B cell (primary cell): ENCODE data around the gene CNTN4. TPM values are rescaled to one million over a fixed set of nuclear protein-coding genes. Genes with fewer than 3 reads are reported as not detected.

Experiments
- ATAC-seq: fragments of 200-7000 bp; cut with Tn5 transposase; one replicate; pipeline ENCODE4 v1.10.0; 2021; ENCODE audit warnings: low read depth, mild to moderate bottlenecking, moderate number of reproducible peaks, moderate library complexity
- CTCF ChIA-PET: fragments of 350-600 bp; sonication (Branson Sonifier 250); formaldehyde crosslinking; loops from one replicate; lab custom pipeline; 2021; ENCODE audit warnings: antibody characterized with exemption, inconsistent platforms; lab: Charles Lee
- POLR2A ChIA-PET: fragments of 350-600 bp; sonication (Branson Sonifier 250); formaldehyde crosslinking; loops from one replicate; lab custom pipeline; 2021; ENCODE audit warnings: antibody characterized with exemption; lab: Charles Lee
- DNase-seq: peaks from one replicate; pipeline ENCODE4 v3.0.0; 2013
- H2AFZ ChIP-seq: 2 replicates; pipeline ENCODE4 v1.6.1; 2012; ENCODE audit warnings: mild to moderate bottlenecking, low read depth, low read length; ENCODE audit not compliant: insufficient read depth, poor library complexity, severe bottlenecking
- H3K27ac ChIP-seq, 2 donors: 1 replicate in 1 of 2; 2 replicates in 1 of 2; pipeline ENCODE4 v1.5.1; 2012 to 2013; ENCODE audit warnings: low read length in 2 of 2, mild to moderate bottlenecking in 2 of 2, moderate library complexity in 1 of 2
- H3K27me3 ChIP-seq, 4 experiments: fragments of 200-600 bp in 1 of 4; sonication (generic) in 1 of 4; replicated peaks in 1 of 4; 1 replicate in 2 of 4; 2 replicates in 2 of 4; pipeline versions ENCODE4 v1.6.1 to v1.7.0; 2013 to 2016; ENCODE audit warnings: low read length in 3 of 4, mild to moderate bottlenecking in 2 of 4, mixed read lengths in 1 of 4, moderate library complexity in 1 of 4; ENCODE audit not compliant: insufficient read depth in 4 of 4, control insufficient read depth in 3 of 4; ENCODE audit errors: control extremely low read depth in 1 of 4
- H3K36me3 ChIP-seq, 2 experiments: replicated peaks in 1 of 2; 1 replicate in 1 of 2; 2 replicates in 1 of 2; pipeline versions ENCODE4 v1.6.1 to v1.7.1; 2013; ENCODE audit warnings: low read length in 1 of 2; ENCODE audit not compliant: insufficient read depth in 2 of 2, control insufficient read depth in 1 of 2; ENCODE audit errors: control extremely low read depth in 1 of 2, extremely low read depth in 1 of 2
- H3K4me1 ChIP-seq, 2 donors: fragments of 200-600 bp in 1 of 2; sonication (generic) in 1 of 2; 1 replicate in 1 of 2; 2 replicates in 1 of 2; pipeline versions ENCODE4 v1.5.1 to v1.6.1; 2013 to 2017; ENCODE audit warnings: low read length in 2 of 2; ENCODE audit not compliant: control insufficient read depth in 2 of 2, insufficient read depth in 2 of 2
- H3K4me2 ChIP-seq: replicated peaks from 2 replicates; pipeline ENCODE3; 2012; ENCODE audit warnings: mild to moderate bottlenecking, low read depth, low read length; ENCODE audit not compliant: poor library complexity, severe bottlenecking
- H3K4me3 ChIP-seq, 5 experiments: fragments of 200-600 bp in 1 of 5; sonication (generic) in 1 of 5; 1 replicate in 3 of 5; 2 replicates in 2 of 5; pipeline versions ENCODE4 v1.5.1 to v1.7.0; 2011 to 2016; ENCODE audit warnings: low read length in 4 of 5, mild to moderate bottlenecking in 4 of 5, low read depth in 2 of 5, control low read depth in 1 of 5, moderate library complexity in 1 of 5; ENCODE audit not compliant: insufficient read depth in 1 of 5; ENCODE audit errors: control extremely low read depth in 1 of 5, extremely low read depth in 1 of 5
- H3K79me2 ChIP-seq: fragments of 200-600 bp; sonication (generic); one replicate; pipeline ENCODE4 v1.6.0; 2016; ENCODE audit warnings: low read length; ENCODE audit not compliant: control insufficient read depth, insufficient read depth
- H3K9ac ChIP-seq: fragments of 200-600 bp; sonication (generic); 2 replicates; pipeline ENCODE4 v1.6.1; 2017; ENCODE audit warnings: mild to moderate bottlenecking, low read length, moderate library complexity
- H3K9me3 ChIP-seq, 3 donors: one replicate each; pipeline versions ENCODE4 v1.6.1 to v1.7.1; 2013; ENCODE audit warnings: low read length in 2 of 3; ENCODE audit not compliant: control insufficient read depth in 2 of 3, insufficient read depth in 1 of 3; ENCODE audit errors: control extremely low read depth in 1 of 3
- H4K20me1 ChIP-seq: 2 replicates; pipeline ENCODE4 v1.6.0; 2012; ENCODE audit warnings: mild to moderate bottlenecking, low read length; ENCODE audit not compliant: insufficient read depth, control insufficient read depth, poor library complexity, severe bottlenecking
- H3K27ac Mint-ChIP-seq: one replicate; pipeline ENCODE4 v1.8.0; 2021; ENCODE audit warnings: mixed read lengths
- H3K27me3 Mint-ChIP-seq: one replicate; pipeline ENCODE4 v1.8.0; 2021; ENCODE audit warnings: mixed read lengths
- H3K4me1 Mint-ChIP-seq: one replicate; pipeline ENCODE4 v1.8.0; 2021; ENCODE audit warnings: mixed read lengths
- H3K4me3 Mint-ChIP-seq: one replicate; pipeline ENCODE4 v1.8.0; 2021; ENCODE audit warnings: mixed read lengths
- H3K9me3 Mint-ChIP-seq: one replicate; pipeline ENCODE4 v1.8.0; 2022; ENCODE audit warnings: mixed read lengths; ENCODE audit not compliant: insufficient read depth
- EZH2 ChIP-seq: IDR thresholded peaks from 2 replicates; pipeline ENCODE4 v1.6.1; 2012; ENCODE audit warnings: borderline replicate concordance, low read depth, mild to moderate bottlenecking, moderate library complexity, low read length; ENCODE audit not compliant: insufficient read depth, poor library complexity, severe bottlenecking
- WGBS: methylation state at CpG from one replicate; pipeline ENCODE4 v1.1.5; 2013; ENCODE audit warnings: missing lambda C conversion rate; ENCODE audit not compliant: insufficient coverage; 5-methylcytosine and 5-hydroxymethylcytosine counted together
- intact Hi-C: fragments of 100-400 bp; cut with micrococcal nuclease; formaldehyde crosslinking; loops from one replicate; pipeline ENCODE4 v1.10.0; 2022
- polyA plus RNA-seq: library from polyadenylated mRNA; depleted of rRNA; stranded (reverse); fragments of >200 nt; gene quantifications from 2 replicates; pipeline ENCODE4 v1.2.3, GENCODE V29; 2012
- total RNA-seq, 2 donors: library from RNA; stranded (reverse); fragments of 120-200 nt in 1 of 2; gene quantifications; 1 replicate in 1 of 2; 2 replicates in 1 of 2; pipeline versions ENCODE4 v1.2.3 to v1.2.4, GENCODE V29; 2013 to 2022
- TF ChIP-seq, protein P1 (sequence below): fragments of 200-600 bp; IDR thresholded peaks from one replicate; pipeline ENCODE4 v1.8.0; 2022; ENCODE audit warnings: antibody characterized with exemption, mild to moderate bottlenecking

Gene CNTN4
- total and polyA plus RNA-seq, 2 donors (not counting 1 experiment from before 2014, with no cell fraction given): 0.05 TPM; not detected in 1

DNA sequence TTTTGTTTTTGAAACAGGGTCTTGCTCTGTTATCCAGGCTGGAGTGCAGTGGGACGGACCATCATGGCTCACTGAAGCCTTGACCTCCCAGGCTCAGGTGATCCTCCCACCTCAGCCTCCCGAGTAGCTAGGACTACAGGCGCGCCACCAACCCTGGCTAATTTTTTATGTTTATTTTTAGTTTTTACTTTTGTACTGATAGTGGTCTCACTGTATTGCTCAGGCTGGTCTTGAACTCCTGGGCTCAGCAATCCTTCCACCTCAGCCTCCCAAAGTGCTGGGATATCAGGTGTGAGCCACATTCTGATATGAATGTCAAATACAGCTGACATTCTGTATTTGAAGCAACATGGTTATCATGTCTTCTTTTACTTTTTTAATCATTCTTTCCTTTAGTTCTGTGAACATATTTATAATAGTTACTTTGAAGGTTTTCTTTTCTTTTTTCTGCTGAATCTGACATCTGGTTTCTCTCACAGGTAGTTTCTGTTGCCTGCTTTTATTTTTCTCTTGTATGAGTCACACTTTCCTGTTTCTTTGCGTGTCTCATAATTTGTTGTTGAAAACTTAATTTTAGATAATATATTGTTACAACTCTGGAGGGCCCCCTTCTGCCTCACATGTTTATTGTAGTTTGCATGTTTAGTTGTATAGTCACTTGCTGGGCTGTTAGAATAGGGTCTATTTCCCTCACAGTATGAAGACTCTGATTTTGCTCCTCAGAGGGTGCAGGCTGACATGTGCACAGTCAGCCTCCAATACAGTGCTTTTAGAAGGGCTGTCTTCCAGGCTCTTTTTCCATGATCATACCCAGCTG is 8.4 kb upstream of the CNTN4 start:
- no peak overlapping the region for H3K27ac ChIP-seq
- no peaks in the 10 kb centered on the region for H3K4me1 ChIP-seq
- Mint-ChIP-seq H3K4me3 (no peak overlapping the region), H3K27me3 (no peaks in the 10 kb centered on the region), H3K9me3 (no peaks in the 10 kb centered on the region), H3K27ac (no peak overlapping the region), H3K4me1 (no peaks in the 10 kb centered on the region)
- intact Hi-C loops: no loop called here
- peaks cover 0 to 3% (median 0%) of the 10 kb centered on the region in 4 experiments for H3K27me3 ChIP-seq
- CTCF ChIA-PET: no interaction called here
- no peaks in the 10 kb centered on the region for H3K9me3 ChIP-seq
- H3K79me2 ChIP-seq: no peaks in the 10 kb centered on the region
- POLR2A ChIA-PET: no interaction called here
- no peaks in the 10 kb centered on the region for H4K20me1 ChIP-seq
- H3K4me3 ChIP-seq: no peak overlapping the region
- no peak overlapping the region for H3K4me2 ChIP-seq
- DNase-seq (no peak), ATAC-seq (no peak)
- 57% methylated on average over 1 of the region's 5 CpGs for WGBS
- H2AFZ ChIP-seq: no peak overlapping the region
- H3K36me3 ChIP-seq: no peaks in the 10 kb centered on the region
- H3K9ac ChIP-seq: no peak overlapping the region
- TF ChIP-seq, protein P1, sequence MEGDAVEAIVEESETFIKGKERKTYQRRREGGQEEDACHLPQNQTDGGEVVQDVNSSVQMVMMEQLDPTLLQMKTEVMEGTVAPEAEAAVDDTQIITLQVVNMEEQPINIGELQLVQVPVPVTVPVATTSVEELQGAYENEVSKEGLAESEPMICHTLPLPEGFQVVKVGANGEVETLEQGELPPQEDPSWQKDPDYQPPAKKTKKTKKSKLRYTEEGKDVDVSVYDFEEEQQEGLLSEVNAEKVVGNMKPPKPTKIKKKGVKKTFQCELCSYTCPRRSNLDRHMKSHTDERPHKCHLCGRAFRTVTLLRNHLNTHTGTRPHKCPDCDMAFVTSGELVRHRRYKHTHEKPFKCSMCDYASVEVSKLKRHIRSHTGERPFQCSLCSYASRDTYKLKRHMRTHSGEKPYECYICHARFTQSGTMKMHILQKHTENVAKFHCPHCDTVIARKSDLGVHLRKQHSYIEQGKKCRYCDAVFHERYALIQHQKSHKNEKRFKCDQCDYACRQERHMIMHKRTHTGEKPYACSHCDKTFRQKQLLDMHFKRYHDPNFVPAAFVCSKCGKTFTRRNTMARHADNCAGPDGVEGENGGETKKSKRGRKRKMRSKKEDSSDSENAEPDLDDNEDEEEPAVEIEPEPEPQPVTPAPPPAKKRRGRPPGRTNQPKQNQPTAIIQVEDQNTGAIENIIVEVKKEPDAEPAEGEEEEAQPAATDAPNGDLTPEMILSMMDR: no peak
- TF ChIP-seq EZH2: no peak

DNA sequence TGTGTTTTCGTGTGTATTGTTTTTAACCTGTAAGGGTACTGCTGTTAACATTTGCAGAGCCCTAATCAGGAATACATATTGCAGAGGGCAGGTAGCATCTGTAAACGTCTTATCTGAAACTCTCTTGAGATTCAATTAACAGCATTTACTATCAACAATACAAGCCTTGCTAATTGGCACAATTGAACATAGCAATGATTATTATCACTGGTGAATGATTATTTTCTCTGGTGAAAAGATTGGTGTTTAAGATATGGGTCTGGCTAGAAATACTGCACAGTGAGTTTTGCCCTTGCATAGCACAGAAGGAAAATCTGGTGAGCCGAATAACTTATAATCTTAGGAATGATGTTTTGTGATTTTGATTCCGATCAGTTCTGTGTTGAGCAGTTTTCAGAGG is 5.9 kb upstream of the CNTN4 start:
- POLR2A ChIA-PET: no interaction called here
- no peak overlapping the region for H3K9ac ChIP-seq

More for the DNA sequence above, 5.9 kb upstream of the CNTN4 start:
- ATAC-seq (no peak), DNase-seq (no peak)
- no peak overlapping the region for H3K4me3 ChIP-seq
- H3K27me3 ChIP-seq: peaks cover 0 to 15% (median 3%) of the 10 kb centered on the region in 4 experiments
- Mint-ChIP-seq H3K9me3 (no peaks in the 10 kb centered on the region), H3K4me3 (no peak overlapping the region), H3K27me3 (peaks cover 20% of the 10 kb centered on the region), H3K4me1 (no peaks in the 10 kb centered on the region), H3K27ac (no peak overlapping the region)
- WGBS: 50% methylated on average over 2 of the region's 4 CpGs
- H3K4me2 ChIP-seq: no peak overlapping the region
- no peaks in the 10 kb centered on the region for H3K36me3 ChIP-seq
- H2AFZ ChIP-seq: no peak overlapping the region
- H3K4me1 ChIP-seq: no peaks in the 10 kb centered on the region
- CTCF ChIA-PET: no interaction called here
- H3K27ac ChIP-seq: no peak overlapping the region
- no peaks in the 10 kb centered on the region for H3K9me3 ChIP-seq
- TF ChIP-seq, protein P1: no peak
- no peak for TF ChIP-seq EZH2
- no peaks in the 10 kb centered on the region for H3K79me2 ChIP-seq
- intact Hi-C loops: no loop called here
- H4K20me1 ChIP-seq: no peaks in the 10 kb centered on the region
